Ovary (tissue), 3 donors: ENCODE results near the gene DNER.

Experiments used
- CTCF ChIP-seq, 3 donors: fragments of 450-650 bp in 2 of 3; fragments of 200-600 bp in 1 of 3; IDR thresholded peaks; one replicate each; pipeline versions ENCODE4 v1.5.1 to v1.8.0; 2016 to 2022; ENCODE audit warnings: antibody characterized with exemption in 3 of 3, mild to moderate bottlenecking in 1 of 3
- POLR2A ChIP-seq: fragments of 450-650 bp; IDR thresholded peaks from one replicate; pipeline ENCODE4 v1.6.1; 2017; ENCODE audit warnings: antibody characterized with exemption, mild to moderate bottlenecking, moderate library complexity
- donor health status: DM: no; HTN: no; CAD: no.

GRCh38 chr2:229761663-229762062 is 47.3 kb upstream of the DNER start:
- no peak for TF ChIP-seq CTCF (IDR thresholded peaks at IDR 0.05)
- TF ChIP-seq POLR2A, result no peak
